ENCODE measurements around the gene SH2D3A.
A peak's percentile ranks its signal among the peaks of the same experiment; 100 is the strongest.

SH2D3A gene

GRCh38 chr19:6740589-6741343 is 26.5 kb downstream of the SH2D3A start:
- no peak for TF ChIP-seq CREB1 (IDR thresholded peaks at IDR 0.05; ENCODE audit: low read depth)
- no peak for TF ChIP-seq NFIC (IDR thresholded peaks at IDR 0.05)
- TF ChIP-seq TEAD4 (IDR thresholded peaks at IDR 0.05): peak; percentile 28; the same call in 1 of the 2 replicates
- TF ChIP-seq YY1 (IDR thresholded peaks at IDR 0.05; ENCODE audit: low read depth): no peak
- no peak for TF ChIP-seq FOXM1 (IDR thresholded peaks at IDR 0.05; ENCODE audit: borderline replicate concordance, low read depth)
- TF ChIP-seq ZBTB7A (IDR thresholded peaks at IDR 0.05; ENCODE audit: low read depth): peak; percentile 64

DNA sequence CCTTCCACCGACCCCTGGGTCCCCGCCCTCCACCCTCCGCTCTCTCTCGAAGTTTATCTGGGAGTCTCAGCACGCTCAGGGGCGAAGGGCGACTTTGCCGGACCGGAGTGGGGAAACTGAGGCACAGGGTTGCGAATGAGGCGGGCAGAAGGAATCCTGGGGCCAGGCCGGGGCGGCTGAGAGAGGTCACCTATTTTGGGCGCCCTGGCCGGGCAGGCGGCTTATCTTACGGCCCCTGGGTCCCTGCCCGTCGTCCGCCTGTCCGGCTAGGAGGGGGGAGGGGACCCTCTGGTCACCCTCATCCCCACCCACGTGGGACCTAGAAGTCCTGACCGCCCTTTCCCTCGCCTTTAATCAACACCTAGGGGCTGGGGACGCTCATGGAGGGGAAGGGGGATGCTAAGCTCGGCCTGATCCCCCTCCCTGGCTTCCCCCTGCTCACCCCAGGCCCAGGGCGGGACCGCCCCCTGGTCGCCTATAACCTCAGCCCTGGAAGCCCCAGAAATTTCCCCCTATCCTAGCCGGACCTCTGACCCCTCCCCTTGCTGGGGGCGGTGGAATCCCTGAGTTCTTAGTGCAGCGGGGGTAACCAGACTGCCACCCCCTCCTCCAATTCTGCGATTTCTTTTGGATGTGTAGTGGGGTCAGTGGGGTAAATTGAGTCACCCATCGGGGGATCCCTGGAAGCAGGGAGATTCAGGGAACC is 27.2 kb downstream of the SH2D3A start:
- no peak for TF ChIP-seq FOXM1 (IDR thresholded peaks at IDR 0.05; ENCODE audit: borderline replicate concordance, low read depth)
- TF ChIP-seq, protein P1, sequence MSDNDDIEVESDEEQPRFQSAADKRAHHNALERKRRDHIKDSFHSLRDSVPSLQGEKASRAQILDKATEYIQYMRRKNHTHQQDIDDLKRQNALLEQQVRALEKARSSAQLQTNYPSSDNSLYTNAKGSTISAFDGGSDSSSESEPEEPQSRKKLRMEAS (IDR thresholded peaks at IDR 0.05): peak; percentile 56
- TF ChIP-seq TCF12 (IDR thresholded peaks at IDR 0.05; ENCODE audit: low read depth): 0 out of 2 replicates have a peak, but pooled peaks have one; percentile 19
- TF ChIP-seq ZBTB7A (IDR thresholded peaks at IDR 0.05; ENCODE audit: low read depth): peak; percentile 18; the same call in 1 of the 2 replicates

GRCh38 chr19:6739390-6739882 is 27.8 kb downstream of the SH2D3A start, which contains the start of gene TRIP10:
Gene TRIP10, plus strand, starts transcription at chr19:6739680. Its CDS starts 82 bp downstream, at chr19:6739762.
- TF ChIP-seq ZBTB7A (IDR thresholded peaks at IDR 0.05; ENCODE audit: low read depth) (peak; percentile 4), RAD21 (IDR thresholded peaks at IDR 0.05; ENCODE audit: low read depth) (no peak), NFIC (IDR thresholded peaks at IDR 0.05) (no peak), TCF12 (IDR thresholded peaks at IDR 0.05; ENCODE audit: low read depth) (no peak), EP300 (IDR thresholded peaks at IDR 0.05; ENCODE audit: borderline replicate concordance) (0 out of 2 replicates have a peak, but pooled peaks have one; percentile 2), CREB1 (IDR thresholded peaks at IDR 0.05; ENCODE audit: low read depth) (0 out of 2 replicates have a peak, but pooled peaks have one; percentile 37), TAF1 (IDR thresholded peaks at IDR 0.05; ENCODE audit: low read depth) (no peak)
- TF ChIP-seq, protein P1 (IDR thresholded peaks at IDR 0.05): peak; percentile 7; the same call in 1 of the 2 replicates

DNA sequence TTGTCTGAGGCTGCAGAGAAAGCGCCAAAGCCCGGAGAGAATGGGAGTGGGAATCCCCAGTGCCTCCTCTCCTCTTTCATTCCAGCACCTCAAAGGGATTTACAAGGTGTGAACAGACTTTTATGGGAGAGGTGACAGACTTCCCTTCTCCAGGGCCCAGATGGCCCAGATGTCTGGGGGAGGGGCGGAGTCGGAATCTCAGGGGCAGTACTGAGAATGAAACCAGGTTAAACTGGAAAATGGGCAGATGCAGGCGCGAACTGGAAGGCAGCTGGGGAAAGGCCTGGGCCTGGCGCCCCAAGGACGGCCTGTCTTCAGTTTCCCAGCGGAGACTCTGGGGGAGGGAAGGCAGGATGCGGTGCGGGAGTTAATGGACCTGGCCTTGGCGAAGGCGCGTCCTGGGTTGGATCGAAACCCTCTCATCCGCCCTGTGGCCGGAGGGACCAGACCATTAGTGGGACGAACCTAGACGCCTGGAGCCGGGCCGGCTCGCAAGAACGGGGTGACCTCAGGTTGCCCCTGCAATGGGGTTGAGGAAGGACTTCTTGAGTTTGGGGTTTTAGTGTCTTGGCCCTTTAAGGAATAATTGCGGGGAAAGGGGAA is 28.3 kb downstream of the SH2D3A start:
- no peak for TF ChIP-seq TCF12 (IDR thresholded peaks at IDR 0.05; ENCODE audit: low read depth)
- 0 out of 2 replicates have a peak, but pooled peaks have one; percentile 8 for TF ChIP-seq EP300 (IDR thresholded peaks at IDR 0.05; ENCODE audit: borderline replicate concordance)

GRCh38 chr19:6737873-6738786 is 29.1 kb downstream of the SH2D3A start:
- TF ChIP-seq CEBPB (IDR thresholded peaks at IDR 0.05) (peak; percentile 42), NFIC (IDR thresholded peaks at IDR 0.05) (peak; percentile 88), EGR1 (IDR thresholded peaks at IDR 0.05) (0 out of 2 replicates have a peak, but pooled peaks have one; percentile 48), ZBTB7A (IDR thresholded peaks at IDR 0.05; ENCODE audit: low read depth) (0 out of 2 replicates have a peak, but pooled peaks have one; percentile 28), RAD21 (IDR thresholded peaks at IDR 0.05; ENCODE audit: low read depth) (peak; percentile 76), TAF1 (IDR thresholded peaks at IDR 0.05; ENCODE audit: low read depth) (no peak)

DNA sequence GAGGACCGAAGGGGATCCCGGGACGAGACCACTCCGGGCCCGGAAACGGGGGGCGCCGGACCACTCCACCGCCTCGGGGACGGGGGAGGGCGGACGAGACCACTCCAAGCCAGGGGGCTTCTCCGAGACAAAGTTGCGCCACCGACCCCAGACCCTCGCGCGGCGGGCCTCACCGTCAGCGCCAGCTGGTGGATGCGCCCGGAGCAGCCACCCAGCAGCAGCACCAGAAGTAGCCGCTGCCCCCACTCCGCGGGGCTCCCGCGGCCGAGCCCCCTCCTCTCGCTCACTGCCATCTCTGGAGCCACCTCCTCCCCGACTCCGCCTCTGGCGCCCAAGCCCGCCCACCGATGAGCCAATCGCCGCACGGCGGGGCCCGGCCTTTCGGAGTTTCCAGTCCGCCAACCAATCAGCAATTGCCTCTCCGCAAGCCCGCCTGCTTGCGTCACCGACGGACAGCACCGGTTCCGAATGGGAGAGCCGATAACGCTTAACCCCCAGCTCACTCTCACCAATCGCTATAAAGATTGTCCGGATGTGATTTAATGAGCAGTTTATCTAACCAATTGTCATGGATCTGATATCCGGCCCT is 29.9 kb downstream of the SH2D3A start, which contains the start of gene GPR108:
TSS of gene GPR108 (minus strand) at position 297 of the 589 bp plus-strand sequence. CDS start at position 293, 4 bp downstream.
- TF ChIP-seq FOXM1 (IDR thresholded peaks at IDR 0.05; ENCODE audit: borderline replicate concordance, low read depth) (no peak), RAD21 (IDR thresholded peaks at IDR 0.05; ENCODE audit: low read depth) (no peak), USF1 (IDR thresholded peaks at IDR 0.05) (no peak), CEBPB (IDR thresholded peaks at IDR 0.05) (no peak), EGR1 (IDR thresholded peaks at IDR 0.05) (no peak), NFIC (IDR thresholded peaks at IDR 0.05) (no peak), TCF12 (IDR thresholded peaks at IDR 0.05; ENCODE audit: low read depth) (no peak), TEAD4 (IDR thresholded peaks at IDR 0.05) (no peak), TAF1 (IDR thresholded peaks at IDR 0.05; ENCODE audit: low read depth) (peak; percentile 6), YY1 (IDR thresholded peaks at IDR 0.05; ENCODE audit: low read depth) (no peak), EP300 (IDR thresholded peaks at IDR 0.05; ENCODE audit: borderline replicate concordance) (peak; percentile 52; the same call in 1 of the 2 replicates), ZBTB7A (IDR thresholded peaks at IDR 0.05; ENCODE audit: low read depth) (peak; percentile 96; the same call in 1 of the 2 replicates), CREB1 (IDR thresholded peaks at IDR 0.05; ENCODE audit: low read depth) (peak; percentile 93)
- TF ChIP-seq, protein P2, sequence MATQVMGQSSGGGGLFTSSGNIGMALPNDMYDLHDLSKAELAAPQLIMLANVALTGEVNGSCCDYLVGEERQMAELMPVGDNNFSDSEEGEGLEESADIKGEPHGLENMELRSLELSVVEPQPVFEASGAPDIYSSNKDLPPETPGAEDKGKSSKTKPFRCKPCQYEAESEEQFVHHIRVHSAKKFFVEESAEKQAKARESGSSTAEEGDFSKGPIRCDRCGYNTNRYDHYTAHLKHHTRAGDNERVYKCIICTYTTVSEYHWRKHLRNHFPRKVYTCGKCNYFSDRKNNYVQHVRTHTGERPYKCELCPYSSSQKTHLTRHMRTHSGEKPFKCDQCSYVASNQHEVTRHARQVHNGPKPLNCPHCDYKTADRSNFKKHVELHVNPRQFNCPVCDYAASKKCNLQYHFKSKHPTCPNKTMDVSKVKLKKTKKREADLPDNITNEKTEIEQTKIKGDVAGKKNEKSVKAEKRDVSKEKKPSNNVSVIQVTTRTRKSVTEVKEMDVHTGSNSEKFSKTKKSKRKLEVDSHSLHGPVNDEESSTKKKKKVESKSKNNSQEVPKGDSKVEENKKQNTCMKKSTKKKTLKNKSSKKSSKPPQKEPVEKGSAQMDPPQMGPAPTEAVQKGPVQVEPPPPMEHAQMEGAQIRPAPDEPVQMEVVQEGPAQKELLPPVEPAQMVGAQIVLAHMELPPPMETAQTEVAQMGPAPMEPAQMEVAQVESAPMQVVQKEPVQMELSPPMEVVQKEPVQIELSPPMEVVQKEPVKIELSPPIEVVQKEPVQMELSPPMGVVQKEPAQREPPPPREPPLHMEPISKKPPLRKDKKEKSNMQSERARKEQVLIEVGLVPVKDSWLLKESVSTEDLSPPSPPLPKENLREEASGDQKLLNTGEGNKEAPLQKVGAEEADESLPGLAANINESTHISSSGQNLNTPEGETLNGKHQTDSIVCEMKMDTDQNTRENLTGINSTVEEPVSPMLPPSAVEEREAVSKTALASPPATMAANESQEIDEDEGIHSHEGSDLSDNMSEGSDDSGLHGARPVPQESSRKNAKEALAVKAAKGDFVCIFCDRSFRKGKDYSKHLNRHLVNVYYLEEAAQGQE (IDR thresholded peaks at IDR 0.05; ENCODE audit: low read depth): no peak
- TF ChIP-seq, protein P1 (IDR thresholded peaks at IDR 0.05): no peak

All from Ishikawa (cell line).